Activated CD8-positive, alpha-beta memory T cell treated with anti-CD3 and anti-CD28 coated beads, Interleukin-2, amount 50 U/mL, for 24 hours (primary cell): ENCODE data around the gene ATG5.
"Not testable (repeated sequence)": the region's sequence is repeated elsewhere in the genome, so short reads cannot be mapped to it uniquely, and the experiment has no call there.

ENCODE experiments used
- DNase-seq: peaks from one replicate; pipeline ENCODE4 v3.0.0-alpha.2; 2020; ENCODE audit errors: extremely low read depth

The ATG5 gene

DNA sequence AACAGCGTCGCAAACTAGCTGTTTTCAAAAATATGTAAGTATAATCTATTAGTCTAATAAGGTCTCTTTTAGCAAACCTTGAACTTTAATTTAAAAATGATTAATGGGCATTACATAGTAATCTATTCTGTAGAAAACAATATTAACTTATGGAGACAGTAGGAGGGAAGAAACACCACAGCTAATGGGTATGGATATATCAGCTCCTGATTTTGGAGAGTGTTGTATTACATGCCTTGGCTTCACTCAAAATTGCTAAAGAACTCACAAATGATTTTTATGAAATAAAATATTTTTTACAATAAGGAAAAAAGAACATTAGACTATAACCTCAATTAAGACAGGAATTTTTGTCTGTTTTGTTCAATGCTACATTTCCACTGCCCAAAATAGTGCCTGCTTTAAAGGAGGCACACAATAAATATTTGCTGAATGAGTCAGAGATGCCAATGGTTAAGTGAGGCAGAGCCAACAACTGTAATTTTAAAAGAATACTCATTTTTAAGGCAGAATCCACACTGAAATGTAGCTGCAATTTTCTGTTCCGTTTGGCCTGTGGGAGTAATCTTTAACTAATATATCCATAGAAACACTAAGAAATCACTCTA lies 15.7 kb downstream of the ATG5 start:
- DNase-seq: no peak

DNA sequence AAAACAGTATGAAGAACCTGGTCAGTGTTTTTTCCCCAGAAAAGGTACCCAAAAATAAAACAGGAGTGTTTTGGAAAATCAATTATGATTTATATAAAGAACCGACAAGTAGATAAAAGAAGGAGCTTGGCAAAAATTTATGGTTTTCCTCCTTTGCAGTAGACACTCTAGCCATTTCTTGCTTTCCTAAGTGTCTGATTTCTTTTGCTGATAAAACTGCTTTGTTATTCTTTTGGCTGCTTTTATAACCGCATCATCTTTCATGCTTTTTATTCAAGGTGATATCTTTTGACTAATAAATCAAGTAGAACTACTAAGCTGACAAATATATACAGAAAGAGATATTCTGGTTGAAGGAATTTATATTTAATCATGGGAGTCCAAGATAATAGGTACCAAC lies 16.6 kb downstream of the ATG5 start:
- no peak for DNase-seq

DNA sequence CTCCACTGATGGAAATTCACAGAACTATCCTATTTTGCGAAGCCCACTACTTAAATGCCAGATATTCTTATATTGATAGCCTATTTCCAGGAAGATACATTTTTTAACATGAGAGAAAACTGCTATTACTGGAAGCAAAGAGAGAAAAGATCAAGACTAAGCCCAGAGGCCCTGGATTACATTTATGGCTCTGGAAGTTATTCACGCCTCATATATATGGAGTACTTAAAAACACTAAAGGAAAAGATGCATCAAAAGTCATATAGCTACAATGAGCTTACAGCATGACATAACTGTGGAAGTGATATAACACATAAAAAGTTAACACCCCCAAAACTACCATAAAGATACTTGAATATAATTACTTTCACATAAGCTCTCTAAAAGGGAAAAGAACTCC lies 19.8 kb downstream of the ATG5 start:
- DNase-seq: no peak

DNA sequence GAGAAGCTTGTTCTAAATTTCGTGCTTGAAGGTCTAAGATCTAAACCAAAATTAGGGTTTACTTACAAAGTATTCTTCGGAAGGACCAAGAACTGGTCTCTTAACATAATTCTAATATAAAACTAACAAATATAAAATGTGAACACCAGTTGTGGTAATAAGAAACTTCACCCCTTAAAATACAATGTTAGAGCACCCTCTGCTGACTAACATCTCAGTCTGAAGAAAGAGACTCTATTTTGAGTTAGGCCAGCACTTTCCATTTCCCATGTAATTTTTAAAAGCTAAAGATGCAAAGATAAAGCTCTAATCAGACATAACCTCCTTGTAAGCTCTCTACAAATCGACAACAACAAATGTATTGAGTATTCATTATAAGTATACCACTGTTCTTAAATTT lies 24.6 kb downstream of the ATG5 start:
- DNase-seq: no peak

DNA sequence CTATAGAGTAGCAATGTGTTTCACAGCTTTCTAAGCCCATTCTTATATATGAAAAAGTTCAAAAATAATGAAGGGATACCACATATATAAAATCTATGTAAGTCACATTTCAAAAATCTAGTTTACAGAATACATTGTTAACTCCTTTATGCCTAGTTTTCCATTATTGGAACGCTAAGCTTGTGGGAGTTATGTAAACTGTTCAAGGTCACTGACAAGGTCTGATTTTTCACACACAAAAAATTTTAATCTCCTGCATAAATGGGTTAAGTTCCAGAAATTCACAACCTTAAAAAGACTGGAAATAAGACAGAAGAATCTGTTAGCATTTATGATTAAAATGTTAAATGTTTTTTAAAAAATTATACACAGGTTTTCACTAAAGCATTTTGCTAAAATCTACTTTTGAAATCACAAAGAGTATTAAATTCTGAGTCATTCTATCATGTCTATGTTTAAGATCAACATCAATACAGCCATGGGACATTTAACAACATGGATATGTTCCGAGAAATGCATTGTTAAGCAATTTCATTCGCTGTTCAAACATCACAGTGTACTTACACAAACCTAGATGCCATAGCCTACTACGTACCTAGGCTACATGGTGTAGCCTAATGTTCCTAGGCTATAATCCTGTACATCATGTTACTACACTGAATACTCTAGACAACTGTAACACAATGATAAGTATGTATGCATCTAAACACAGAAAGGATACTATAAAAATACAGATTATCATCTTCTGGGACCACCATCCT lies 25.4 kb downstream of the ATG5 start:
- DNase-seq: no peak

DNA sequence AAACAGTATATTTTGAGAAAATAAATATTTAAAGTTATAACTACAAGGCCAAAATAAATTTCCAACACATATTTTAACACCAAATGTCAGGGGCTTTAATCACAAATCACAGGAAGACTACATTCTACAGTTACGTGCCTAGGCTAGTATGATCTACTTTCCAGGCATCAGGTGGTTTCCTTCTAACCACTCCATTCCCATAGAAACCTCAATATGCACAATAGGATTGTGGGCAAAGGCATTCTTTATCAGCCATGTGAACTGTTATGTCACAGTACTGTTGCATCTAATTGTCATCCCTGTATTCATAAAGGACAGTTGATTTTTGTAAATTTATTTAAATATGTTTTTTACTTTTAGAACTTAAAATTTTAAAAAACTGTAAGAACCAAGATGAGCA lies 32.4 kb downstream of the ATG5 start:
- DNase-seq: no peak

DNA sequence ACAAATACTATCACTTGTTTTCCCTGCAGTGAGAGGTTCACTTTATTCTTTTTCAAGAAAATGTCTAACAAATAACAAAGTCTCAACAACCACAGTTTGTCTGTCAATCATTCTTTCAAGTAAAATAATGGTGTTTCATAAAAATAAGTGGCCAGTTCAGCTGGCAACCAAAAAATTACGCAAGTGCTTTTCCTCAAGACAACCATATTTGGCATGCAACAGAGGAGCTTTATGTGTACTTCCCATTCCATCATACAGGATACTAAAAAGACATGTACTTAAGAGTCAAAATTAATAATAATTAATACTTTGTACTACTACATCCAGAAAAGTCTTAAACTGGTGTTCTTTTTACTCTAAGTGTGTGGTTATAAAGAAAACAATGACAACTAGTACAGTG lies 34.6 kb downstream of the ATG5 start:
- DNase-seq: no peak

DNA sequence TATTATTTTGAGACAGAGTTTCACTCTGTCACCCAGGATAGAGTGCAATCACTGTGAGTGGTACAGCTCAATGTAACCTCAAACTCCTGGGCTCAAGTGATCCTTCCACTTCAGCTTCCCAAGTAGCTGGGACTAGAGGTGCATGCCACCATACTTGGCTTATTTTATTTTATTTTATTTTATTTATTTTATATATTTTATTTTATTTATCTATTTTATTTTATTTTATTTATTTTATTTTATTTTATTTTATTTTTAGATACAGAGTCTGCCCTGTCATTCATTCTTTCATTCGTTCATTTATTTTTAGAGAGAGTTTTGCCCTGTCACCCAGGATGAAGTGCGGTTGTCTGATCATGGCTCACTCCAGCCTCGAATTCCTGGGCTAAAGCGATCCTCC lies 35.5 kb downstream of the ATG5 start:
- DNase-seq: no peak

DNA sequence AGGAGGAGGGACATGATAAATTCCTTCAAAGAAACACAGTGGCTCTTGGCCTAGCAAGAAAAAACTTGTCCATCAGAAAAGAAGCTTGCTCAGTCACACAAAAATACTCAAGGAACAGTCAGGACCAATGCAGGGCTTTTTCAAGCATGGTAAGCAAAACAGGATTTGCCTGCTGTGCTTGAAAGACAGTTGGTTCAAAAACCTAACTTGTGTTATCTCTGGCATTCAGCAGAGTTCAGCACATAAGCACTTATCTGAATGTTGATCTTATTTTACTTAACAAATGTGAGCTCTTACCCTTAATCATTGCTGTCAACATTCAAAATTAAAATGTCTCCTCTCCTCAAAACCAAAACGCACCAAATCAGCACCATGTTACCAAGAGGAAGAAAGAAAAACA lies 38.3 kb downstream of the ATG5 start:
- no peak for DNase-seq

DNA sequence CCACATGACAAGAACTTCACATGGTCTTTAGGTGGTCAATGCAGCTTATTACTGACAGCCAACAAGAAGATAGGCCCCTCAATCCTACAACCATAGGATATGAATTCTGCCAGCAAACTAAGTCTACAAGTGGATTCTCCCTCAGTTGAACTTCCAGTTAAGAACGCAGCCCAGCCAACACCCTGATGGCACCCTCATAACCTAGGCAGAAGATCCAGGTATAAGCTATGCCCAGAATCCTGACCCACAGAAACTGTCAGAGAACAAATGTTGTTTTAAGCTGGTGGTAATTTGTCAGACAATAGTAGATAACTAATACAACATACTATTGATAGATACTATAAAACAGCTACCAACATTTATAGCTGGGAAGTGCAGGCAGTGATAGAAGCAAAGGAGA lies 38.8 kb downstream of the ATG5 start:
- DNase-seq: no peak

DNA sequence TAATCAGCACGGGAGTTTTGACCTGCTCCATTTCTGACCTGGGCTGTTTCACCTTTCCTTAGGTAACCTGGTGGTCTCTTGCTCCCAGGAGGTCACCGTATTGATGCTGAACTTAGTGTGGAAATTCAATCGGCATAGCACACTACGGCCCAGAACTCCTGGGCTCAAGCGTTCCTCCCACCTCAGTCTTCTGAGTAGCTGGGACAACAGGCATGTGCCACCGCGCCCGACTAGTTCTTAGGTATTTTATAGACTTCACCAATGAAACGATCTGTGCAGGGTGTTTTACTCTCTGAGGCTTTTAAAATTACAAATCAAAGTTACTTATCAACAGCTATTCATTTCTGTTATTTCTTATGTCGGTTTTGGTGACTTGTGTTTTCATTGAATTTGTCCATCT lies 42.1 kb downstream of the ATG5 start:
- DNase-seq: no peak

DNA sequence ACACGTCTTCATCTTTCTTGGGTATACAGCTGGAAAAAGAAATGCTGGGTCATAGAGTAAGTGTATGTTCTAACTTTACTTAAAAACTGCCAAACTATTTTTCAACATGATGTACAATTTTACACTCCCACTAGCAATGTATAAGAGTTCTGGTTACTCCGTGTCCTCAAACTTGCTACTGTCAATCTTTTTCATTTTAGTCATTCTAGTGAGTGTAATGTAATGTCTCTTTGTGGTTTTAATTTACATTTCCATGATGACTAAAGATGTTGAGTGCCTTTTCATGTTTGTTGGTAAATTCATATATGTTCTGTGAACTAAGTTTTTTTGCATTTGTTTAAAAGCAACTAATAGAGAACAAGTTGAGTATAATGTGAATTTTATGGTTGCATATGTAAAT lies 43.9 kb downstream of the ATG5 start:
- DNase-seq: no peak

DNA sequence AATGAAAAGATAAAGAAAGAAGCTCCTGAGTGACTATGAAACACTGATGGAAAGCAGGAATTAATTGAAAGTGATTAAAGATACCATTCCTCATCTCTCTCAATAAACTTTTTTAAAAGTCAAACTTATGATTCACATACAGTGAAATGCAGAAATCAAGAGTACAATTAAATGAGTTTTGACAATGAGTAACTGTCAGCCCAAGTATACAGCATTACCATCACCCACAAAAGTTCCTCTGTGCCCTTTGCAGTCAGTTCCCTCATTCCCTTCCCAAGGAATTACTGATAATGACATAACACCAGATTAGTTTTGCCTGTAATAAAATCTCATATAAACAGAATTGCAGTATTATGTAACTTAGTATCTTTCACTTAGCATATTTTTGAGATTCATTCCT lies 44.5 kb downstream of the ATG5 start:
- no peak for DNase-seq

DNA sequence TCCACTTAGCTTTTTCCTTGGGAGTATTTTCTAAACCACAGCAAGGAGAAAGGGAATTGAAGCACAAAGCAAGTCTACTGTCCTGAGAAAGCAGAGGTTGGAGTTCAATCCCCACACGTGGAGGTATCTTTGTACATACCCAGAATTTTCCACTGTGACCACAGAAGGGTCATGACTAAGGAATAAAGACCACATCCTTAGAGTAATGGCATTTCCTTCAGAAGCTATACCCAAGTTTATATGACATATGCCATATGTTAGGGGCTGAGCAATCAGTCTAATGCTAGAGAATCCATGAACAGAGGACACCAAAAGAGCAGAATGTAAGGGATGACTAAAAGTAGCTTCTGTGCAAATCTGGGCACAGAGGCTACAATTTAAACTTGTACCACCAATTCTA lies 46.4 kb downstream of the ATG5 start:
- no peak for DNase-seq

DNA sequence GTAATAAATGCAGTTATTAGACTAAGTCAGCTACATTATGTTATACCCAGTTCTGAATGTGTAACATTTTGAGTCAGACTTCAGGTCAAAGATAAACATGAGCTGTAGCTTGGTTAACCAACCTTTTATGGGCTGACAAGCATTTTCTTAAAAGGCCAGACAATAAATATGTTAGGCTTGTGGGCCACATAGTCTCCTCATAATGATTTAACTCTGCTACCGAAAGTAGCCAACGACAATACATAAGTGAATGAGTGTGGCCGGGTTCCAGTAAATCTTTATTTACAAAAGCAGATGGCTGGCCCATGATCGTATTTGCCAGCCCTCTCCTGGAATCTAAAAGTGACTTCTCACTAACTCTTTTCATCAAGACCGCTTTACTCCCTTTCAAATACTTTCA lies 49.9 kb downstream of the ATG5 start:
- DNase-seq: no peak

DNA sequence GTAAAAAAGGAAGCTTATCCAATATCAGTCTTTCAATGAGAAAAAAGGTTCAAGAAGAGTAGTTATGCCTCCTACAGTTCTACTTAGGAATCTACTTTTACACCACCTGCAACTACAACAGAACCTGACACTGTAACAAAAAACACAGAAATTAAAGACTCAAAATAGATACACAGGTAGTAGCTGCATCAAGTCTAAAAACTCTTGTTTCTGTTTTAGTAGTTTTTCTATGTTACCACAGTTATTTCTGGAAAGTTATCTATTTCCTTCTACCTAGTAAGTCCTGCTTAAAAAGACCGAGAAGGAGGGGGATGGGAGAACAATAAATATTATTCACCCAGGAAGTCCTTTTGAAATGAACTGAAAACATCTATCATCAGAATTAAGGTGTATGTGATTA lies 52.5 kb downstream of the ATG5 start:
- no peak for DNase-seq

DNA sequence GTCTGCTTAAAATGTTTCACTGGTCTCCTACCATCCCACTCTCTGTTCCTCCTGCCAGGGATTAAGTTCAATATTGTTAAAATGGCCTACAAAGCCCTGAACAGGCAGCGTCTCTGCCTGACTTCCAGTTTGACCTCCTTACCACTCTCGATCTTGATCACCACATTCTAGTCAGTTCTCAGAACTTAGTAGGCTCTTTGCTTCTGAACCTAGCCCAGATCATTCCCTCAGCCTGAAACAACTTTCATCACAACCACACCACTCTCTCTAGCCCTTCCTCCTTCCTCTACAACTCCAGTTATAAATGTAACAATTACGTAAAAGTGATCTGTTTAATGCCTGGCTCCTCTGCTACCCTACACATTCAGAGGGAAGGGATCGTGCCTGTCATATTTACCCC lies 53.3 kb downstream of the ATG5 start:
- DNase-seq: no peak

DNA sequence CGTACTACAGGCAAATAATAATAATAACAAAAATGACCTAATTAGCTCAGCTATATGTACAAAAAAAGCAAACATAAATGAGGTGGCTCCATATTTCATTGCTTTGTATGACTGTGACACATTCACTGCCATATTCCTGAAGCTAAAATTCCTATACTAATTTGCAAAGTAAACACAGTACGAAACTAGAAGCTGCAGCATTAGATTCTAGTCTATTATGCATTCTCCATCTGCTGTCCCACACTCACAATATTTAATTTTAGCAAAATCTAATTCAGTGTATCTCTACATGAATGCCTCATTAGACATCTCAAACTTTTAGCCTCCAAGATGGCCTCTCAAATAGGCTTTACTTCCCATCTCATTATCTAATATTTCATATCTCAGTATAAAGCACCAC lies 55.1 kb downstream of the ATG5 start:
- DNase-seq: no peak

DNA sequence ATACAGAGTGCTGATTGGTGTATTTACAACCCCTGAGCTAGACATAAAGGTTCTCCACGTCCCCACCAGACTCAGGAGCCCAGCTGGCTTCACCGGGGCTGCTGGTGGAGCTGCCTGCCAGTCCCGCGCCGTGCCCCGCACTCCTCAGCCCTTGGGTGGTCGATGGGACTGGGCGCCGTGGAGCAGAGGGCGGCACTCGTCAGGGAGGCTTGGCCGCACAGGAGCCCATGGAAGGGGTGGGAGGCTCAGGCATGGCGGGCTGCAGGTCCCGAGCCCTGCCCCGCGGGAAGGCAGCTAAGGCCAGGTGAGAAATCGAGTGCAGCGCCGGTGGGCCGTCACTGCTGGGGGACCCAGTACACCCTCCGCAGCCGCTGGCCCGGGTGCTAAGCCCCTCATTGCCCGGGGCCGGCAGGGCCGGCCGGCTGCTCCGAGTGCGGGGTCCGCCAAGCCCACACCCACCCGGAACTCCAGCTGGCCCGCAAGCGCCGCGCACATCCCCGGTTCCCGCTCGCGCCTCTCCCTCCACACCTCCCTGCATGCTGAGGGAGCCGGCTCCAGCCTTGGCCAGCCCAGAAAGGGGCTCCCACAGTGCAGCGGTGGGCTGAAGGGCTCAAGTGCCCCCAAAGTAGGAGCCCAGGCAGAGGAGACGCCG lies 56.2 kb downstream of the ATG5 start:
- not testable (repeated sequence) for DNase-seq

DNA sequence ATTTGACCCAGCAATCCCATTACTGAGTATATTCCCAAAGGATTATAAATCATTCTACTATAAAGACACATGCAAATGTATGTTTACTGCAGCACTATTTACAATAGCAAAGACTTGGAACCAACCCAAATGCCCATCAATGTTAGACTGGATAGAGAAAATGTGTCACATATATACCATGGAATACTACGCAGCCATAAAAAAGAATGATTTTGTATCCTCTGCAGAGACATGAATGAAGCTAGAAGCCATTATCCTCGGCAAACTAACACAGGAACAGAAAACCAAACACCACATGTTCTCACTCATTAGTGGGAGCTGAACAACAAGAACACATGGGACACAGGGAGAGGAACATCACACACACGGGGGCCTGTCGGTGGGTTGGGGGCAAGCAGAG lies 57.1 kb downstream of the ATG5 start:
- not testable (repeated sequence) for DNase-seq

DNA sequence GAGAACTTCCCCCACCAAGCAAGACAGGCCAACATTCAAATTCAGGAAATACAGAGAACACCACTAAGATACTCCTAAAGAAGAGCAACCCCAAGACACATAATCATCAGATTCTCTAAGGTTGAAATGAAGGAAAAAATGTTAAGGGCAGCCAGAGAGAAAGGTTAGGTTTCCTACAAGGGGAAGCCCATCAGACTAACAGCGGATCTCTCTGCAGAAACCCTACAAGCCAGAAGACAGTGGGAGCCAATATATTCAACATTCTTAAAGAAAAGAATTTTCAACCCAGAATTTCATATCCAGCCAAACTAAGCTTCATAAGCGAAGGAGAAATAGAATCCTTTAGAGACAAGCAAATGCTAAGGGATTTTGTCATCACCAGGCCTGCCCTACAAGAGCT lies 61.1 kb downstream of the ATG5 start:
- DNase-seq: not testable (repeated sequence)

DNA sequence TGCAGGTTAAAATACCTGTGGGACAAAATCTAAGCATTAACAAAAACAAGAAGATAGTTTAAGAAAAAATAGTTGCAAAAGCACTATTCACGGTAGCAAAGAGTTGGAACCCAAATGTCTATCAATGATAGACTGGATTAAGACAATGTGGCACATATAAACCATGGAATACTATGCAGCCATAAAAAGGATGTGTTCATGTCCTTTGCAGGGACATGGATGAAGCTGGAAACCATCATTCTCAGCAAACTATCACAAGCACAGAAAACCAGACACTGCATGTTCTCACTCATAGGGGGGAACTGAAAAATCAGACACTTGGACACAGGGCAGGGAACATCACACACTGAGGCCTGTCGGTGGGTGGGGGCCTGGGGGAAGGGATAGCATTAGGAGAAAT lies 65.8 kb downstream of the ATG5 start:
- not testable (repeated sequence) for DNase-seq

DNA sequence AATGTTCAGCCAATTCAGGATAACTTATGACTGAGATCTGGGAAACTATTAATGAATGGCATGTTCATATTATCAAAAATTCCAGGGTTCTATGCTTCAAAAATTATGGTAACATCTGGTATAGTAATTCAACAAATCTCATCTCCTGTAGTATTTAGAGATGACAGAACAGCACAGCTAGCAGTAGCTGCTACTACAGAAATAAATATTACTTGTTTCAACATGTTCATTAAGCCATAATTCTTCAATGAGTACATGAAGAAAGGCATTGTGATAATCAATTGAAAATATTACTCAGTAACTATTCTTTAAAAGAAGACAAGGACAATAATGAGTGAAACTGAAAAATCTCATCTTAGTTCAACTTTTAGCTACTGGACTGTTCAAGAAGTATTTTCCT lies 66.8 kb downstream of the ATG5 start:
- no peak for DNase-seq
